Activated T-cell treated with anti-CD3 and anti-CD28 coated beads, Interleukin-2, amount 50 U/mL, for 1 hour (primary cell): ENCODE results near the gene MELK.
"Not testable (repeated sequence)": the region's sequence is repeated elsewhere in the genome, so short reads cannot be mapped to it uniquely, and the experiment has no call there.

Source experiments
- DNase-seq: peaks from one replicate; pipeline ENCODE4 v3.0.0-alpha.2; 2020

Gene MELK

GRCh38 chr9:36572515-36573418, at the start of gene MELK:
MELK (plus strand) TSS chr9:36572895; CDS start chr9:36581682, 8,787 bp downstream.
- peak; percentile 86 for DNase-seq

DNA sequence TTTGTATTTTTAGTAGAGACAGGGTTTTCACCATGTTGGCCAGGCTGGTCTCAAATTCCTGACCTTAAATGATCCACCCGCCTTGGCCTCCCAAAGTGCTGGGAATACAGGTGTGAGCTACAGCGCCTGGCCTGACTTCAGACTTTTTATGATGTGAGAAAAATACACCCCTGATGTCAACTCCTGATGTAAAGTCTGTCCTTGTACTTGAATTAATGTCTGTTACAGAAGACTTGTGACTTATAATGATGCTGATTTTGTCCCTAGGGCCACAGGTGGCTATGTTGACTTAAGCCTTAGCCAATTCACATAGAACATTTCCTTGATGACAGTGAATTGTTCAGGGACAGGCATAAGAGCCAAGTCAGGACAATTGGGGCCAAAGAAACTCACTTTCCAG, 42.5 kb upstream of the MELK start:
- no peak for DNase-seq

DNA sequence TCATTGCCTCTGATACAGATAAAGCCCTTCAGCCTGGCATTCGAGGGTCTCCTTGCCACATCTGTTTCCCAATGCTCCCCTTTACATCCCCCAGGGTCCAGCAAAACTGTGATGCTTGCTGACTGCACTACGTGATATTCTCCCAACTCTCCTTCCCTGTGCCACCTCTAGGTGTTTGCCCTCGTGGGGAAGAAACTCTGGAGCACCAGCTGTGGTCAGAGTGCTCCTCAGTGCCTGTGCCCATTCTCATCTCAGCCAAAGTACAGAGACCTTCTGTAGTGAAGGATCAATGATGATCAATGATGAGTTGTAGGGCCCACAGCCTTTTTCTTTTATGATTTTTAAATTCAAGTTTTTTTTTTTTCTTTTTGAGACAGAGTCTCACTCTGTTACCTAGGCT, 40.3 kb upstream of the MELK start:
- no peak for DNase-seq

DNA sequence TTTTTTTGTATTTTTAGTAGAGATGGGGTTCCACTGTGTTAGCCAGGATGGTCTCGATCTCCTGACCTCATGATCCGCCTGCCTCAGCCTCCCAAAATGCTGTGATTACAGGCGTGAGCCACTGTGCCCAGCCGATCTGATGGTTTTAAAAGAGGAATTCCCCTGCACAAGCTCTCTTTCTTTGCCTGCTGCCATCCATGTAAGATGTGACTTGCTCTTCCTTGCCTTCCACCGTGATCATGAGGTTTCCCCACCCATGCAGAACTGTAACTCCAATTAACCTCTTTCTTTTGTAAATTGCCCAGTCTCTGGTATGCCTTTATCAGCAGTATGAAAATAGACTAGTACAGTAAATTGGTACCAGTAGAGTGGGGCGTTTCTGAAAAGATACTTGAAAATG, 39.0 kb upstream of the MELK start:
- not testable (repeated sequence) for DNase-seq

DNA sequence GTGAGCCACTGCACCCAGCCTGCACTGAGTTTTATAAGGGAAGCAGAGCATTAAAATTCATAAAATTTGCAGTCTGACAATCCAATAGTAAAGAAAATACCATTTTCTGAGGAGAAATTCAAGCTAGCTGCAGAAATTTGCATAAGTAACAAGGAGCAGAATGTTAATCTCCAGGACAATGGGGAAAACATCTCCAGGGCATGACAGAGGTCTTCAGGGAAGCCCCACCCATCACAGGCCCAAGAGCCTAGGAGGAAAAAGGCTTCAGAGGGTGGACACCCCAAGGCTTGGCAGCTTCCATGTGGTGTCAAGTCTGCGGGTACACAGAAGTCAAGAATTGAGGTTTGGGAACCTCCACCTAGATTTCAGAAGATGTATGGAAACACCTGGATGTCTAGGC, 37.6 kb upstream of the MELK start:
- no peak for DNase-seq

DNA sequence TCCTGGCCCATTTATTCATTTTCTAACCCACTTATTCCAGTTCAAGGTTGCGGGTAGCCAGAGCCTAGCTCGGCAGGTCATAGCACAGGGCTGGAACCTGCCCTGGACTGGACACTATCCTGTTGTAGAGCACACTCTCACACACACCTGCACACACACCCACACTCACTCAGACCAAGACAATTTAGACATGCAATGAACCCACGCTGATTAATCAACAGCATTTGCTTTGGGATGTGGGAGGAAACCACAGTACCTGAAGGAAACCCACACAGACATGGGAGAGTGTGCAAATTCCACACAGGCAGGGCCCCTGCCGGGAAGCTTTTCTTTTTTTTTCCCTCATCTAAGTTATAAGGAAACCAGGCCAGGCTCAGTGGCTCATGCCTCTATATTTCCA, 34.8 kb upstream of the MELK start:
- DNase-seq: no peak

DNA sequence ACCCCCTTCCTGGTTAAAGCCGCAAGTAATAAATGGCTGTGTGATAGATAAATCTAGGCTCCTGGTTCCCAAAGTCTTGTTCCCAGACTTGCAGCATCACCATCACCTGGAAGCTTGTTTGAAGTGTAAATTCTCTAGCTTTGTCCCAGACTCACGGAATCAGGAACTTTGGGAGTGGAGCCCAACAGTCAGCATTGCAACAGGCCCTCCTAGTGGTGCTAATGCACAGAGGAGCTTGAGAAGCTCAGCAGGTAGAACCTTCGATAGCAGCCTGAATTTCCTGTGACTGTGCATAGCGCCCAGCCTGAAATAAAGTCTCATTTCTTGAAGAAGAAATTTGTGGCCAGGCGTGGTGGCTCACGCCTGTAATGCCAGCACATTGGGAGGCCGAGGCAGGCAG, 30.3 kb upstream of the MELK start:
- no peak for DNase-seq

DNA sequence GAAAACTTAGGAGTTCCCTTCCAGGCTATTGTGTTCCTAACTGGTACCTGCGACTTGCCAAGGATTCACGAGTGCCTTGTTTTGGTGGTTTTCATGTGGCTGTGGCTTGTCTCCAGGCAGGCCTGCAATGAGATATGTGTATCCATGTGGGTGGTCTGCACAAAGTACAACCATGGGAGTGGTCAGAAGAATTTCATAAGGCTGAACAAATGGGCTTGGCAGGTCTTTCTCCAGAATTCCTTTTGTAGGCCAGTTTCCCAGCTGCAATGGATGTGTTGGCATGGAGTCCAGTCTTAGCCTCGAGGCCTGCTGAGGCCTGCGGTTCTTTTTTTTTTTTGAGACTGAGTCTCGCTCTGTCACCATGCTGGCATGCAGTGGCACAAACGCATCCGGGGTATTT, 28.8 kb upstream of the MELK start:
- no peak for DNase-seq

DNA sequence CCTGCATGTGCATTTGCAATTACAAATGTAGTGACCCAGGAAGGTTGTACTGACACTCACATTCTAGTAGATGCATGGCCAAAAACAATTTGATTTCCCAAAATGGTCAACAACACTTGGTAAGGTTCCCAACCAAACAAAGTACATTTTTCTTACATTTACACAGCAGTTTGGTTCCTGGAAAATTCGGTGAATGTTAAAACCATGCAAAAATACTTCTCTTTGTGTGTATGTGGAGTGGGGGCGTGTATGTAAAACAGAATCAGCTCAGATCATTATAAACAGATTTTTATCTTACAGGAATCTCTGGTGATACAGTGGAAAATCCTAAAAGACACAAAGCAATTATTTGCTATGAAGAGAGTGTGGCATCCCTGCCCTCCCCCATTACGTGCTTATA, 25.1 kb upstream of the MELK start:
- DNase-seq: no peak

DNA sequence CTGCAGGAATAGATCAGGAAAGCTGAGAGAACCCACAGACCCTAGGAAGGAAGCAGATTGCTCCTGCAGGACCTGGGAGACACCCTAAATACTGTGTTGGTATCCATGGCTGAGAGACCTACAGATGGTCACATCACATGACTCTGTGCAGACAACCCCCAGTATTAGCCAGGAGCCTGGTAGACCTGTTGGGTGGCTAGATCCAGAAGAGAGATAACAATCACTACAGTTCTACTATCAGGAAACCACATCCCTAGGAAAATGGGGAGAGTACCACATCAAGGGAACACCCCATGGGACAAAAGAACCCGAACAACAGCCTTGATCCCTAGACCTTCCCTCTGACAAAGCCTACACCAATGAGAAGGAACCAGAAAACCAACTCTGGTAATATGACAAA, 24.2 kb upstream of the MELK start:
- no peak for DNase-seq

- no peak for DNase-seq
Measured at GRCh38 chr9:36550135-36550534, 22.6 kb upstream of the MELK start.

- DNase-seq: not testable (repeated sequence)
Measured at GRCh38 chr9:36550631-36551098, 22.0 kb upstream of the MELK start.

DNA sequence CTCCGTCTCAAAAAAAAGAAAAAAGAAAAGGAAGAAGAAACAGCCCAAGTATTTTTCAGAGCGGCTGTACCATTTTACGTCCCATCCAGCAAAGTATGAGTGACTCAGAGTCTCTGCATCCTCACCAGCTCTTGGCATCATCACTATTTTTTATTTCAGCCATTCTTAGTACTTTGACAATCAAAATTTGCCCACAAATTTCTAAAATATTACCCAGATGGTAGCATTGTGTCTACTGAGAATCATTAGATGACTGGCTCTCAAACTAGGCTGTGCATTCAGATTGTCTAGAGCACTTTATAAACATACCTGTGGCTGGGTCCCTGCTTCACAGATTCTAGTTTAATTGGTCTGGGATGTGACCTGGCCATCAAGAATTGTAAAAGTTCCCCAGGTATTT, 21.6 kb upstream of the MELK start:
- no peak for DNase-seq

DNA sequence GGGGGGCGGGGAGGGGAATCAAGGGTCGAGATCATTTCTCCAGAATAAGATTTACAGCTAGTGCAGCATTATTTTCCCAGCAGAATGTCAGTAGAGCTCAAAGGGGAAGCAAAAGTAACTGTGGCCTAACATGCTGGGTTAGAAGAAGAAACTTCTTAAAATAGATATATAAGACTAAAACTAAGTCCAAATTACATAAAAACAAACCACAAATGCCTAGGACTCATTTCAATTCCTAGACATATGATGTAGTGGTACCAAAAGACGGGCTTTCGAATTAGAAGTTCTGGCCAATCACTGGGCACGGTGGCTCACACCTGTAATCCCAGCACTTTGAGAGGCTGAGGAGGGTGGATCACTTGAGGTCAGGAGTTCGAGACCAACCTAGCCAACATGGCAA, 20.8 kb upstream of the MELK start:
- DNase-seq: no peak

DNA sequence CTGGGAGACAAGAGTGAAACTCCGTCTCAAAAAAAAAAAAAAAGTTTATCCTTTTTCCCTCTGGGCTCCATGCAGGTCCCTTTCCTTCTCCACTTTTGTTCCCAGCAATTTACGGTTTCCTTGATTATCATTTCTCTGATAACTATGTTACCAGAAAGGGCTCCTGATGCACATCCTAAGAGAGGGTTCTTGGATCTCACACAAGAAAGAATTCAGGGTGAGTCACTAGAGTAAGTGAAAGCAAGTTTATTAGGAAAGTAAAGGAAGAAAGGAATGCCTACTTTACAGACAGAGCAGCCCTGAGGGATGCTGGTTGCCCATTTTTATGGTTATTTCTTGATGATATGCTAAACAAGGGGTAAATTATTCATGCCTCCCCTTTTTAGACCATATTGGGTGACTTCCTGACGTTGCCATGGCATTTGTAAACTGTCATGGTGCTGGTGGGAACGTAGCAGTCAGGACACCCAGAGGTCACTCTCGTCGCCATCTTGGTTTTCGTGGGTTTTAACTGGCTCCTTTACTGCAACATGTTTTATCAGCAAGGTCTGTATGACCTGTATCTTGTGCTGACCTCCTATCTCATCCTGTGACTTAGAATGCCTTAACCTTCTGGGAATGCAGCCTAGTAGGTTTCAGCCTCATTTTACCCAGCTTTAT, 13.5 kb upstream of the MELK start:
- DNase-seq: no peak

GRCh38 chr9:36560771-36561170, 11.9 kb upstream of the MELK start:
- DNase-seq: no peak

DNA sequence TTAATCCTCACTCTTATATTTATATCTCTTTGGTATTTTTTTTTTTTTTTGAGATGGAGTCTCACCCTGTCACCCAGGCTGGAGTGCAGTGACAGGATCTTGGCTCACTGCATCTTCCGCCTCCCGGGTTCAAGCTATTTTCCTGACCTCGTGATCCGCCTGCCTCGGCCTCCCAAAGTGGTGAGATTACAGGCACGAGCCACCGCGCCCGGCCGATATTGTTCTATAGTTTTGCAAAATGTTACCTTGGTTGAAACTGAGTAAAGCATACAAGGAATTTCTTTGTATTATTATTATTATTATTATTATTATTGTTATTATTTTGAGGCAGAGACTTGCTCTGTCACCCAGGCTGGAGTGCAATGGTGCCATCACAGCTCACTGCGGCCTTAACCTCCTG, 9.9 kb upstream of the MELK start:
- not testable (repeated sequence) for DNase-seq

DNA sequence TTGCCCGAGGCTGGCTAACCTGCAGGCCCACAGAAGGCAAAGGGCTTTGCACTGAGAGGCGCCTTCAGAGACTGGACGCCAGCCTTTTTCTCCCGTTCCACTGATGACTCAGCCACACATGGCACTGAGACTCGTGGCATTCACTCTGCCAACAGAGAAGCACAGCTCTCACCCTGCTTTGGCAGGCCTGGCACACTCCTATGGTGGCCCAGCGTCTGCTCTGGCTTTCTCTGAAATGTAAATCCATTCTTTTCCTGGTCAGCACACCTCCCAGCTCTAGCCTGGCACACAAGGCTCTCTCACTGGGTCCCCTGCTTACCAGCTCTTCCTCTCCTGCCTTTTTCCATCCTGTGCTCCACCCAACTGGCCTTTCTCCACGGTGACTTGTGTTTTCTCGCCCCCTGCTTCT, 5.9 kb upstream of the MELK start:
- no peak for DNase-seq

DNA sequence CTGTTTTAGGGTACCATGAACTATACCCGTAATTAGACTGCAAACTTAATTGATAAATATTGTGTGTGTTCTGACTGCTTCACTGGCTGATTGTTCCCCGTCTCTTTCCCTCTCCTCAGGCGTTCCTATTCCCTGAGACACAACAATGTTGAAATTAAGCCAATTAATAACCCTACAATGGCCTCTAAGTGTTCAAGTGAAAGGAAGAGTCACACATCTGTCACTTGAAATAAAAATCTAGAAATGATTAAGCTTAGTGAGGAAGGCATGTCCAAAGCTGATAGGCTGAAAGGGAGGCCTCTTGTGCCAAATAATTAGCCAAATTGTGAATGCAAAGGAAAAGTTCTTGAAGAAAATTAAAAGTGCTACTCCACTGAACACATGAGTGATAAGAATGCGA, 4.0 kb upstream of the MELK start:
- DNase-seq: not testable (repeated sequence)

DNA sequence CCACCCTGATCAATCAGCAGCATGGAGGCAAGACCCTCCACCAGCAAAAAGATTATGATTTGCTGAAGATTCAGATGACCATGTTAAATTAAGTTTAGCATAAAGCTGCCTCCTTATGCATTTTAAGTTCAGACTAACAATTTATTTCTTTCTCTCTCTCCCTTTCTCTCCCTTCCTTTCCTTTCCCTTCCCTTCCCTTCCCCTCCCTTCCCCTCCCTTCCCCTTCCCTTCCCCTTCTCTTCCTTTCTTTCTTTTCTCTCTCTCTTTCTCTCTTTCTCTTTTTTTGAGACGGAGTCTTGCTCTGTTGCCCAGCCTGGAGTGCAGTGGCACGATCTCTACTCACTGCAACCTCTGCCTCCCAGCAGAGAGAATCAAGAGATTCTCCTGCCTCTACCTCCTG, 1.4 kb upstream of the MELK start:
- no peak for DNase-seq

DNA sequence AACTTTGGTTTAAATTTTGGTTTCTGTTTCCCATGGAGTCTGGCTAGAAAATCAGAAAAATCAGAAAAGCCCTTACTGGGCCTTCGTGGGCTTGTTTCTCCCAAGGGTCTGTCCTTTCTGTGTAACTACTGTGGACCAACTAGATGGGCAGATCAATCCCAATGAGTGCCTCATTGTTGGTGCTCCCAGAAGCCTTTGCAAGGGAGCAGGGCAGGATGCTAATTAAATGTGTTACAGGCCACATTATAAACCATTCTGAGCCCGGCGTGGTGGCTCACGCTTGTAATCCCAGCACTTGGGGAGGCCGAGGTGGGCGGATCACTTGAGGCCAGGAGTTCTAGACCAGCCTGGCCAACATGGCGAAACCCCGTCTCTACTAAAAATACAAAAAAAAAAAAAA, 1.4 kb downstream of the MELK start:
- not testable (repeated sequence) for DNase-seq

GRCh38 chr9:36575411-36575882, 2.8 kb downstream of the MELK start:
- DNase-seq: no peak

GRCh38 chr9:36576866-36577265, 4.2 kb downstream of the MELK start:
- DNase-seq: no peak
